Kidney epithelial cell (primary cell): ENCODE results near the gene TCHH. TPM values are rescaled to one million over a fixed set of nuclear protein-coding genes. Genes with fewer than 3 reads are reported as not detected.

Experiments
- DNase-seq: peaks from one replicate; pipeline ENCODE4 v3.0.0-alpha.2; 2010; ENCODE audit warnings: low read depth
- H3K27me3 ChIP-seq: 2 replicates; pipeline ENCODE4 v1.6.0; 2011; ENCODE audit warnings: low read length; ENCODE audit not compliant: control insufficient read depth, insufficient read depth
- H3K36me3 ChIP-seq: 2 replicates; pipeline ENCODE4 v1.5.1; 2011; ENCODE audit warnings: low read length; ENCODE audit not compliant: control insufficient read depth, insufficient read depth
- H3K4me3 ChIP-seq: 2 replicates; pipeline ENCODE4 v1.5.1; 2011; ENCODE audit warnings: low read depth, mild to moderate bottlenecking, control low read depth, low read length
- total RNA-seq: library from RNA; depleted of rRNA; stranded (reverse); fragments of >200 nt; gene quantifications from 2 replicates; pipeline ENCODE4 v1.2.3, GENCODE V29; 2015
- TF ChIP-seq, protein P1 (sequence below): IDR thresholded peaks from 2 replicates; pipeline ENCODE4 v1.5.1; 2011; ENCODE audit warnings: mild to moderate bottlenecking, moderate library complexity, low read length, control low read depth, inconsistent platforms; ENCODE audit not compliant: insufficient read depth, poor library complexity, severe bottlenecking

TCHH gene
- total RNA-seq, 1 donor from 2014 or later = 0.08 TPM

GRCh38 chr1:152143150-152143887, 28.1 kb upstream of the TCHH start:
- TF ChIP-seq, protein P1, sequence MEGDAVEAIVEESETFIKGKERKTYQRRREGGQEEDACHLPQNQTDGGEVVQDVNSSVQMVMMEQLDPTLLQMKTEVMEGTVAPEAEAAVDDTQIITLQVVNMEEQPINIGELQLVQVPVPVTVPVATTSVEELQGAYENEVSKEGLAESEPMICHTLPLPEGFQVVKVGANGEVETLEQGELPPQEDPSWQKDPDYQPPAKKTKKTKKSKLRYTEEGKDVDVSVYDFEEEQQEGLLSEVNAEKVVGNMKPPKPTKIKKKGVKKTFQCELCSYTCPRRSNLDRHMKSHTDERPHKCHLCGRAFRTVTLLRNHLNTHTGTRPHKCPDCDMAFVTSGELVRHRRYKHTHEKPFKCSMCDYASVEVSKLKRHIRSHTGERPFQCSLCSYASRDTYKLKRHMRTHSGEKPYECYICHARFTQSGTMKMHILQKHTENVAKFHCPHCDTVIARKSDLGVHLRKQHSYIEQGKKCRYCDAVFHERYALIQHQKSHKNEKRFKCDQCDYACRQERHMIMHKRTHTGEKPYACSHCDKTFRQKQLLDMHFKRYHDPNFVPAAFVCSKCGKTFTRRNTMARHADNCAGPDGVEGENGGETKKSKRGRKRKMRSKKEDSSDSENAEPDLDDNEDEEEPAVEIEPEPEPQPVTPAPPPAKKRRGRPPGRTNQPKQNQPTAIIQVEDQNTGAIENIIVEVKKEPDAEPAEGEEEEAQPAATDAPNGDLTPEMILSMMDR = no peak
- Histone ChIP-seq H3K36me3 (no peaks in the 10 kb centered on the region), H3K4me3 (no peak overlapping the region), H3K27me3 (no peaks in the 10 kb centered on the region)
- no peak for DNase-seq

- Histone ChIP-seq H3K27me3 (no peaks in the 10 kb centered on the region), H3K4me3 (no peak overlapping the region), H3K36me3 (no peaks in the 10 kb centered on the region)
- TF ChIP-seq, protein P1 = peak; percentile 78
- DNase-seq = peak; percentile 35
Observed at GRCh38 chr1:152141971-152142584, 26.8 kb upstream of the TCHH start.

DNA sequence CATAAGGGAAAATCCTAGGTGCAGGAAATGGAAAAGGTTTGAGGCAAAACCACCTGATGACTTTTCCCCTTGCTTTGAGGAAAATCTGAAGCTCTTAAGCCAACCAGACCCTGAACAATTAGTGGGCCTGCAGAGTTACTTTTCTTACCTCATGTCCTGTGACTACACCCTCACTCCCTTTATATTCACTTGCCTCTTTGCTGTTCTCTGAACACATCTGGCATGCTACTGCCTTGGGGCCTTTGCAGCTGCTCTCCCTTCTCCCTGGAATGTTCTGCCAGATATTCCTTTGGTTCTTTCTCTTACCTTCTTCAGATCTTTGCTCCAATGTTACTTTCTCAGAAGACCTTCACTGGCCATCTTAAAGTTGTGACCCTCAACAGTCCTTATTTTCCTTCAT, 22.0 kb upstream of the TCHH start:
- DNase-seq = no peak
- H3K4me3 ChIP-seq = no peak overlapping the region
- no peaks in the 10 kb centered on the region for H3K36me3 ChIP-seq
- TF ChIP-seq, protein P1 = no peak
- H3K27me3 ChIP-seq = no peaks in the 10 kb centered on the region

- TF ChIP-seq, protein P1 = no peak
- Histone ChIP-seq H3K4me3 (no peak overlapping the region), H3K36me3 (no peaks in the 10 kb centered on the region), H3K27me3 (peaks cover 7% of the 10 kb centered on the region)
- no peak for DNase-seq
Observed at GRCh38 chr1:152130186-152130585, 14.9 kb upstream of the TCHH start.

DNA sequence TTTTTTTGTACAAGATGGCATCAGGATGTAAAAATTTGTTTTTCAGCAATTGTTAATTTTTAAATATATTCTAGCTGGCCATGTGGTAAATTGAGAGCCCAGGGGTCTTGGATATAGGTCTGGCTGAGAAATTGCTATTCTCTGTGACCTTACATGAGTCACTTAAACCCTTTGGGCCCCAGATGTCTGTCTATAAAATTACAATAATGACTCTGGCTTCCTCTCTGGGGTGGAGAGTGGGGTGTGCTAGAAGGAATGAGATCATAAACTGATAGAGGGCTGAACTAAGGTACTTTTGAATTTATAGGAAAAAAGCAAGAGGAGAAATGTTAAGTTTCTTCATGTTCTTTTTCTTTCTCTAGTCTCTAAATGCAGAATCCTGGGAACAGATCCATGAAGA, 12.4 kb upstream of the TCHH start:
- peaks cover 9% of the 10 kb centered on the region for H3K27me3 ChIP-seq
- DNase-seq = no peak
- no peaks in the 10 kb centered on the region for H3K36me3 ChIP-seq
- H3K4me3 ChIP-seq = no peak overlapping the region
- TF ChIP-seq, protein P1 = no peak
